H54 (cell line): ENCODE data around the gene NAA50.

ENCODE experiments used
- DNase-seq: peaks from one replicate; pipeline ENCODE4 v3.0.0; 2011; ENCODE audit warnings: low spot score, mixed read lengths; ENCODE audit not compliant: insufficient read length
- FAIRE-seq: peaks from 3 replicates; lab custom pipeline; 2011; peaks lifted over from hg19 to GRCh38; lab: Jason Lieb, UNC
- POLR2A ChIP-seq: IDR thresholded peaks from 2 replicates; pipeline ENCODE4 v1.6.1; 2011; ENCODE audit warnings: low read depth, mild to moderate bottlenecking, low read length

The NAA50 gene

GRCh38 chr3:113719758-113720157, 26.3 kb downstream of the NAA50 start:
- FAIRE-seq, result no peak
- no peak for DNase-seq
- TF ChIP-seq POLR2A, result no peak

GRCh38 chr3:113719294-113719693, 26.8 kb downstream of the NAA50 start:
- FAIRE-seq (no peak), DNase-seq (no peak)
- no peak for TF ChIP-seq POLR2A

GRCh38 chr3:113717818-113718217, 28.2 kb downstream of the NAA50 start:
- no peak for DNase-seq
- no peak for TF ChIP-seq POLR2A
- FAIRE-seq, result peak; percentile 65

GRCh38 chr3:113717308-113717707, 28.7 kb downstream of the NAA50 start:
- DNase-seq (no peak), FAIRE-seq (no peak)
- no peak for TF ChIP-seq POLR2A

- no peak for FAIRE-seq
- no peak for TF ChIP-seq POLR2A
- DNase-seq, result no peak
Measured at GRCh38 chr3:113714702-113715101, 31.3 kb downstream of the NAA50 start.

GRCh38 chr3:113712129-113712528, 33.9 kb downstream of the NAA50 start:
- no peak for TF ChIP-seq POLR2A
- FAIRE-seq, result peak; percentile 85
- no peak for DNase-seq

GRCh38 chr3:113707835-113708234, 38.2 kb downstream of the NAA50 start:
- FAIRE-seq (no peak), DNase-seq (no peak)
- TF ChIP-seq POLR2A, result no peak

- no peak for TF ChIP-seq POLR2A
- no peak for DNase-seq
- FAIRE-seq, result no peak
Measured at GRCh38 chr3:113698956-113699355, 47.1 kb downstream of the NAA50 start.

GRCh38 chr3:113698213-113698742, 47.8 kb downstream of the NAA50 start:
- DNase-seq (no peak), FAIRE-seq (no peak)
- TF ChIP-seq POLR2A, result no peak

- FAIRE-seq (peak; percentile 62), DNase-seq (no peak)
- no peak for TF ChIP-seq POLR2A
Measured at GRCh38 chr3:113697500-113698090, 48.5 kb downstream of the NAA50 start.

- no peak for TF ChIP-seq POLR2A
- DNase-seq (peak; percentile 95), FAIRE-seq (peak; percentile 99)
Measured at GRCh38 chr3:113696658-113697499, 49.2 kb downstream of the NAA50 start.

GRCh38 chr3:113695786-113696645, 50.0 kb downstream of the NAA50 start, which contains the start of gene USF3:
Gene USF3 (minus strand): TSS chr3:113696642. CDS start chr3:113674878, 21,764 bp downstream.
- FAIRE-seq, result no peak
- TF ChIP-seq POLR2A, result peak; percentile 49; the same call in 1 of the 2 replicates
- peak; percentile 75 for DNase-seq

- DNase-seq, result no peak
- peak; percentile 15 for FAIRE-seq
- TF ChIP-seq POLR2A, result no peak
Measured at GRCh38 chr3:113695431-113695785, 50.6 kb downstream of the NAA50 start.
